Neural cell (in vitro differentiated cells): ENCODE data around the gene SEZ6L2. TPM values are rescaled to one million over a fixed set of nuclear protein-coding genes. Genes with fewer than 3 reads are reported as not detected.

Experiments used
- H2AFZ ChIP-seq: fragments of 200-600, 300-800 bp; sonication (generic), shearing (Covaris generic); 2 replicates; pipeline ENCODE4 v1.6.0; 2014; ENCODE audit warnings: low read depth, mild to moderate bottlenecking, antibody characterized with exemption, low read length, moderate library complexity
- H3F3A ChIP-seq: fragments of 200-600 bp; shearing (Covaris generic); 2 replicates; pipeline ENCODE4 v1.6.1; 2016; ENCODE audit warnings: mild to moderate bottlenecking, moderate library complexity, mixed read lengths, antibody characterized with exemption, low read length; ENCODE audit not compliant: insufficient read depth, poor library complexity, severe bottlenecking
- H3K27ac ChIP-seq: fragments of 200-600, 300-800 bp; sonication (generic), shearing (Covaris generic); 2 replicates; pipeline ENCODE4 v1.5.1; 2014; ENCODE audit warnings: mild to moderate bottlenecking, low read length, moderate library complexity
- H3K27me3 ChIP-seq: fragments of 300-800, 200-600 bp; sonication (generic), shearing (Covaris generic); 2 replicates; pipeline ENCODE4 v1.6.0; 2014; ENCODE audit warnings: mild to moderate bottlenecking, low read depth, low read length, moderate library complexity; ENCODE audit not compliant: insufficient read depth
- H3K36me3 ChIP-seq: fragments of 300-800, 200-600 bp; sonication (generic), shearing (Covaris generic); 2 replicates; pipeline ENCODE4 v1.5.1; 2014; ENCODE audit warnings: mild to moderate bottlenecking, antibody characterized with exemption, low read length, moderate library complexity; ENCODE audit not compliant: insufficient read depth
- H3K4me2 ChIP-seq: fragments of 300-800, 200-600 bp; sonication (generic), shearing (Covaris generic); 2 replicates; pipeline ENCODE4 v1.6.0; 2014; ENCODE audit warnings: mild to moderate bottlenecking, low read length
- H3K4me3 ChIP-seq: fragments of 300-800, 200-600 bp; sonication (generic), shearing (Covaris generic); 2 replicates; pipeline ENCODE4 v1.5.1; 2014; ENCODE audit warnings: mild to moderate bottlenecking, low read length, moderate library complexity
- H3K79me2 ChIP-seq: fragments of 200-600 bp; shearing (Covaris generic); replicated peaks from 2 replicates; pipeline ENCODE4 v1.6.0; 2014; ENCODE audit warnings: mild to moderate bottlenecking, low read length, moderate library complexity; ENCODE audit not compliant: insufficient read depth
- H3K9ac ChIP-seq: fragments of 300-800, 200-600 bp; sonication (generic), shearing (Covaris generic); 2 replicates; pipeline ENCODE4 v1.6.1; 2016; ENCODE audit warnings: mild to moderate bottlenecking, low read length, mixed read lengths
- H3K9me2 ChIP-seq: fragments of 200-600 bp; shearing (Covaris generic); 2 replicates; pipeline ENCODE4 v1.6.1; 2016; ENCODE audit warnings: mild to moderate bottlenecking, low read length, mixed read lengths; ENCODE audit not compliant: insufficient read depth
- H3K9me3 ChIP-seq: fragments of 200-600, 300-800 bp; sonication (generic), shearing (Covaris generic); 2 replicates; pipeline ENCODE4 v1.6.1; 2016; ENCODE audit warnings: mild to moderate bottlenecking, mixed run types, low read length, moderate library complexity, mixed read lengths
- H4K20me1 ChIP-seq: fragments of 200-600 bp; shearing (Covaris generic); 2 replicates; pipeline ENCODE4 v1.6.1; 2016; ENCODE audit warnings: mild to moderate bottlenecking, mixed run types; ENCODE audit not compliant: insufficient read depth
- CTCF ChIP-seq: fragments of 450-650 bp; IDR thresholded peaks from 2 replicates; pipeline ENCODE4 v1.5.1; 2014; ENCODE audit warnings: antibody characterized with exemption, mild to moderate bottlenecking, moderate library complexity; ENCODE audit not compliant: poor library complexity, severe bottlenecking
- EP300 ChIP-seq: fragments of 450-650 bp; conservative IDR thresholded peaks from 2 replicates; pipeline ENCODE4 v1.6.1; 2014; ENCODE audit warnings: antibody characterized with exemption, mild to moderate bottlenecking, moderate library complexity; ENCODE audit not compliant: poor library complexity, severe bottlenecking
- EZH2 ChIP-seq: fragments of 200-600, 300-800 bp; shearing (Covaris generic), sonication (generic); IDR thresholded peaks from 2 replicates; pipeline ENCODE4 v1.6.1; 2014; ENCODE audit warnings: antibody characterized with exemption, low read length, borderline replicate concordance, mild to moderate bottlenecking; ENCODE audit not compliant: insufficient read depth, poor library complexity, severe bottlenecking
- MXI1 ChIP-seq: fragments of 450-650 bp; conservative IDR thresholded peaks from 2 replicates; pipeline ENCODE4 v1.6.1; 2014; ENCODE audit warnings: antibody characterized with exemption, mild to moderate bottlenecking; ENCODE audit not compliant: poor library complexity, severe bottlenecking
- POLR2AphosphoS5 ChIP-seq: IDR thresholded peaks from 2 replicates; pipeline ENCODE4 v1.6.1; 2012
- RAD21 ChIP-seq: fragments of 450-650 bp; conservative IDR thresholded peaks from 2 replicates; pipeline ENCODE4 v1.6.1; 2014; ENCODE audit warnings: antibody characterized with exemption, mild to moderate bottlenecking, moderate library complexity
- REST ChIP-seq: IDR thresholded peaks from 2 replicates; pipeline ENCODE4 v1.6.1; 2012; ENCODE audit warnings: borderline replicate concordance
- SMC3 ChIP-seq: fragments of 450-650 bp; conservative IDR thresholded peaks from 2 replicates; pipeline ENCODE4 v1.6.1; 2014; ENCODE audit warnings: antibody characterized with exemption, mild to moderate bottlenecking, moderate library complexity; ENCODE audit not compliant: poor library complexity
- TAF1 ChIP-seq: IDR thresholded peaks from 2 replicates; pipeline ENCODE4 v1.6.1; 2012; ENCODE audit warnings: low read depth
- polyA plus RNA-seq: library from polyadenylated mRNA; depleted of rRNA; stranded (reverse); fragments of >200 nt; gene quantifications from 2 replicates; pipeline ENCODE4 v1.2.3, GENCODE V29; 2014

Gene SEZ6L2
- polyA plus RNA-seq, 1 donor from 2014 or later, result 48.8 TPM

GRCh38 chr16:29883987-29884386 is 15.4 kb downstream of the SEZ6L2 start:
- Histone ChIP-seq H3K9ac (no peak overlapping the region), H3K27ac (no peak overlapping the region), H3K9me3 (no peaks in the 10 kb centered on the region), H2AFZ (no peak overlapping the region), H4K20me1 (no peaks in the 10 kb centered on the region), H3K9me2 (no peaks in the 10 kb centered on the region), H3K36me3 (no peaks in the 10 kb centered on the region), H3K4me2 (no peak overlapping the region), H3K79me2 (no peaks in the 10 kb centered on the region), H3K27me3 (no peaks in the 10 kb centered on the region), H3K4me3 (no peak overlapping the region), H3F3A (no peaks in the 10 kb centered on the region)
- TF ChIP-seq MXI1 (no peak), EP300 (no peak), REST (no peak), EZH2 (no peak), RAD21 (no peak)

- H3K27me3 ChIP-seq, result peaks cover 5% of the 10 kb centered on the region
- H3K9me2 ChIP-seq, result no peaks in the 10 kb centered on the region
- H3K27ac ChIP-seq, result no peak overlapping the region
- H3K36me3 ChIP-seq, result no peaks in the 10 kb centered on the region
- H3K9me3 ChIP-seq, result no peaks in the 10 kb centered on the region
- H3F3A ChIP-seq, result no peaks in the 10 kb centered on the region
- no peak overlapping the region for H2AFZ ChIP-seq
- H3K4me3 ChIP-seq, result no peak overlapping the region
- H3K4me2 ChIP-seq, result no peak overlapping the region
- H3K79me2 ChIP-seq, result no peaks in the 10 kb centered on the region
- no peak for TF ChIP-seq EZH2
- TF ChIP-seq MXI1, result no peak
- TF ChIP-seq CTCF, result no peak
- TF ChIP-seq POLR2AphosphoS5, result no peak
- TF ChIP-seq SMC3, result no peak
- no peak for TF ChIP-seq EP300
- no peak for TF ChIP-seq REST
- TF ChIP-seq RAD21, result no peak
- TF ChIP-seq TAF1, result no peak
- H4K20me1 ChIP-seq, result no peaks in the 10 kb centered on the region
- H3K9ac ChIP-seq, result no peak overlapping the region
Observed at GRCh38 chr16:29881050-29881449, 18.3 kb downstream of the SEZ6L2 start.
